K562 (cell line): ENCODE data around the gene TRIM31.
"Not testable (repeated sequence)": the region's sequence is repeated elsewhere in the genome, so short reads cannot be mapped to it uniquely, and the experiment has no call there.

ENCODE experiments used
- CREM ChIP-seq: IDR thresholded peaks from 2 replicates; pipeline ENCODE4 v1.6.1; 2014; ENCODE audit warnings: antibody characterized with exemption, low read depth
- KDM1A ChIP-seq, 2 experiments: fragments of 450-650 bp; IDR thresholded peaks; 2 replicates each; pipeline ENCODE4 v1.6.1; 2016; ENCODE audit warnings: mild to moderate bottlenecking in 2 of 2
- POLR2A ChIP-seq: fragments of 450-650 bp; conservative IDR thresholded peaks from 2 replicates; pipeline ENCODE4 v1.6.1; 2016
- TEAD4 ChIP-seq, 2 experiments: sonication (generic) in 1 of 2; formaldehyde crosslinking in 1 of 2; IDR thresholded peaks; 2 replicates each; pipeline versions ENCODE4 v1.6.1 to v1.8.0; 2012 to 2022; ENCODE audit warnings: borderline replicate concordance in 1 of 2, inconsistent platforms in 1 of 2, low read length in 1 of 2, mild to moderate bottlenecking in 1 of 2, missing genetic modification reagents in 1 of 2
- ZNF121 ChIP-seq: sonication (generic); formaldehyde crosslinking; conservative IDR thresholded peaks from 2 replicates; pipeline ENCODE4 v1.8.0; 2022; ENCODE audit warnings: missing genetic modification reagents
- ZNF696 ChIP-seq: fragments of 250-450 bp; sonication (Bioruptor Pico); conservative IDR thresholded peaks from 2 replicates; pipeline ENCODE4 v1.4.0; 2020; ENCODE audit warnings: mild to moderate bottlenecking, moderate library complexity
- ZNF785 ChIP-seq: fragments of 250-450 bp; sonication (Bioruptor Pico); IDR thresholded peaks from 2 replicates; pipeline ENCODE4 v1.4.0; 2020; ENCODE audit warnings: mild to moderate bottlenecking
- TF ChIP-seq, protein P1 (sequence below), 3 experiments: IDR thresholded peaks in 2 of 3; conservative IDR thresholded peaks in 1 of 3; 2 replicates each; pipeline ENCODE4 v1.5.1; 2011 to 2012; ENCODE audit warnings: low read length in 3 of 3, mild to moderate bottlenecking in 3 of 3, control low read depth in 2 of 3, improper control_type of control experiment in 1 of 3, inconsistent platforms in 1 of 3, low read depth in 1 of 3, mixed read lengths in 1 of 3, moderate library complexity in 1 of 3; ENCODE audit not compliant: insufficient read depth in 2 of 3
- TF ChIP-seq, protein P2 (sequence below): IDR thresholded peaks from 3 replicates; pipeline ENCODE4 v1.6.1; 2011; ENCODE audit warnings: borderline replicate concordance, mild to moderate bottlenecking, moderate library complexity; ENCODE audit not compliant: insufficient read length; ENCODE audit errors: extremely low read depth
- TF ChIP-seq, protein P3 (sequence below): sonication (generic); formaldehyde crosslinking; IDR thresholded peaks from 2 replicates; pipeline ENCODE4 v1.8.1; 2023; ENCODE audit warnings: mild to moderate bottlenecking, missing genetic modification reagents, moderate library complexity

DNA sequence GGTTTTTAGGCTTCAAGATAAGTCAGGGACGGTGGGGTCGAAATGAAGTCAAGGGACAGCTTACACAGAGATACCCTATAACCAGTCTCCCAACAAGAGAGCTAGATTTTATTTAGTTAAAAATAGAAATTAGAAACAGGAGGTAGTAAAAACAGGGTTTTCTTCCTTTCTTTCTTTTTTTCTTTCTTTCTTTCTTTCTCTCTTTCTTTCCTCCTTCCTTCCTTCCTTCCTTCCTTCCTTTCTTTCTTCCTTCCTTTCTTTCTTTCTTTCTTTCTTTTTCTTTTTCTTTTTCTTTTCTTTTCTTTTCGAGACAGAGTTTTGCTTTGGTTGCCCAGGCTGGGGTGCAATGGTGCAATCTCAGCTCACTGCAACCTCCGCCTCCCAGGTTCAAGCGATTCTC, 5.8 kb upstream of the TRIM31 start:
- TF ChIP-seq, protein P1, sequence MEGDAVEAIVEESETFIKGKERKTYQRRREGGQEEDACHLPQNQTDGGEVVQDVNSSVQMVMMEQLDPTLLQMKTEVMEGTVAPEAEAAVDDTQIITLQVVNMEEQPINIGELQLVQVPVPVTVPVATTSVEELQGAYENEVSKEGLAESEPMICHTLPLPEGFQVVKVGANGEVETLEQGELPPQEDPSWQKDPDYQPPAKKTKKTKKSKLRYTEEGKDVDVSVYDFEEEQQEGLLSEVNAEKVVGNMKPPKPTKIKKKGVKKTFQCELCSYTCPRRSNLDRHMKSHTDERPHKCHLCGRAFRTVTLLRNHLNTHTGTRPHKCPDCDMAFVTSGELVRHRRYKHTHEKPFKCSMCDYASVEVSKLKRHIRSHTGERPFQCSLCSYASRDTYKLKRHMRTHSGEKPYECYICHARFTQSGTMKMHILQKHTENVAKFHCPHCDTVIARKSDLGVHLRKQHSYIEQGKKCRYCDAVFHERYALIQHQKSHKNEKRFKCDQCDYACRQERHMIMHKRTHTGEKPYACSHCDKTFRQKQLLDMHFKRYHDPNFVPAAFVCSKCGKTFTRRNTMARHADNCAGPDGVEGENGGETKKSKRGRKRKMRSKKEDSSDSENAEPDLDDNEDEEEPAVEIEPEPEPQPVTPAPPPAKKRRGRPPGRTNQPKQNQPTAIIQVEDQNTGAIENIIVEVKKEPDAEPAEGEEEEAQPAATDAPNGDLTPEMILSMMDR (IDR thresholded peaks at IDR 0.05 in 2 of 3, conservative IDR thresholded peaks at IDR 0.05 in 1 of 3; ENCODE audit: insufficient read depth in 2 of 3, low read depth in 1 of 3, low read length in 3 of 3) = not testable (repeated sequence)
- not testable (repeated sequence) for TF ChIP-seq ZNF121 (CRISPR knock-in tag); ZNF785 (CRISPR knock-in tag); ZNF696 (CRISPR knock-in tag); TEAD4 (IDR thresholded peaks at IDR 0.05; ENCODE audit: low read length); TEAD4 (CRISPR knock-in tag; IDR thresholded peaks at IDR 0.05; ENCODE audit: borderline replicate concordance); KDM1A (IDR thresholded peaks at IDR 0.05); CREM; POLR2A
- TF ChIP-seq, protein P2, sequence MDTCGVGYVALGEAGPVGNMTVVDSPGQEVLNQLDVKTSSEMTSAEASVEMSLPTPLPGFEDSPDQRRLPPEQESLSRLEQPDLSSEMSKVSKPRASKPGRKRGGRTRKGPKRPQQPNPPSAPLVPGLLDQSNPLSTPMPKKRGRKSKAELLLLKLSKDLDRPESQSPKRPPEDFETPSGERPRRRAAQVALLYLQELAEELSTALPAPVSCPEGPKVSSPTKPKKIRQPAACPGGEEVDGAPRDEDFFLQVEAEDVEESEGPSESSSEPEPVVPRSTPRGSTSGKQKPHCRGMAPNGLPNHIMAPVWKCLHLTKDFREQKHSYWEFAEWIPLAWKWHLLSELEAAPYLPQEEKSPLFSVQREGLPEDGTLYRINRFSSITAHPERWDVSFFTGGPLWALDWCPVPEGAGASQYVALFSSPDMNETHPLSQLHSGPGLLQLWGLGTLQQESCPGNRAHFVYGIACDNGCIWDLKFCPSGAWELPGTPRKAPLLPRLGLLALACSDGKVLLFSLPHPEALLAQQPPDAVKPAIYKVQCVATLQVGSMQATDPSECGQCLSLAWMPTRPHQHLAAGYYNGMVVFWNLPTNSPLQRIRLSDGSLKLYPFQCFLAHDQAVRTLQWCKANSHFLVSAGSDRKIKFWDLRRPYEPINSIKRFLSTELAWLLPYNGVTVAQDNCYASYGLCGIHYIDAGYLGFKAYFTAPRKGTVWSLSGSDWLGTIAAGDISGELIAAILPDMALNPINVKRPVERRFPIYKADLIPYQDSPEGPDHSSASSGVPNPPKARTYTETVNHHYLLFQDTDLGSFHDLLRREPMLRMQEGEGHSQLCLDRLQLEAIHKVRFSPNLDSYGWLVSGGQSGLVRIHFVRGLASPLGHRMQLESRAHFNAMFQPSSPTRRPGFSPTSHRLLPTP = not testable (repeated sequence)
- TF ChIP-seq, protein P3, sequence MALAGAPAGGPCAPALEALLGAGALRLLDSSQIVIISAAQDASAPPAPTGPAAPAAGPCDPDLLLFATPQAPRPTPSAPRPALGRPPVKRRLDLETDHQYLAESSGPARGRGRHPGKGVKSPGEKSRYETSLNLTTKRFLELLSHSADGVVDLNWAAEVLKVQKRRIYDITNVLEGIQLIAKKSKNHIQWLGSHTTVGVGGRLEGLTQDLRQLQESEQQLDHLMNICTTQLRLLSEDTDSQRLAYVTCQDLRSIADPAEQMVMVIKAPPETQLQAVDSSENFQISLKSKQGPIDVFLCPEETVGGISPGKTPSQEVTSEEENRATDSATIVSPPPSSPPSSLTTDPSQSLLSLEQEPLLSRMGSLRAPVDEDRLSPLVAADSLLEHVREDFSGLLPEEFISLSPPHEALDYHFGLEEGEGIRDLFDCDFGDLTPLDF (CRISPR knock-in tag) = not testable (repeated sequence)
